Esophagus muscularis mucosa (tissue), 4 donors: Measurements from ENCODE around the gene UTF1.

Experiments
- EP300 ChIP-seq: sonication (generic); formaldehyde crosslinking; IDR thresholded peaks from one replicate; pipeline ENCODE4 v1.6.1; 2017; ENCODE audit warnings: antibody characterized with exemption
- POLR2A ChIP-seq: fragments of 450-650 bp; IDR thresholded peaks from one replicate; pipeline ENCODE4 v1.6.1; 2017; ENCODE audit warnings: antibody characterized with exemption, moderate library complexity, mild to moderate bottlenecking, low read depth
- POLR2AphosphoS5 ChIP-seq, 2 donors: sonication (generic); formaldehyde crosslinking; IDR thresholded peaks; one replicate each; pipeline ENCODE4 v1.6.1; 2017; ENCODE audit warnings: antibody characterized with exemption in 2 of 2
- TF ChIP-seq, protein P1 (sequence below), 3 experiments: fragments of 200-600 bp in 2 of 3; fragments of 450-650 bp in 1 of 3; sonication (generic) in 2 of 3; IDR thresholded peaks; one replicate each; pipeline ENCODE4 v1.5.1; 2017 to 2019; ENCODE audit warnings: antibody characterized with exemption in 3 of 3, mild to moderate bottlenecking in 2 of 3, moderate library complexity in 1 of 3

GRCh38 chr10:133251388-133252222 is 21.6 kb downstream of the UTF1 start:
- TF ChIP-seq, protein P1, sequence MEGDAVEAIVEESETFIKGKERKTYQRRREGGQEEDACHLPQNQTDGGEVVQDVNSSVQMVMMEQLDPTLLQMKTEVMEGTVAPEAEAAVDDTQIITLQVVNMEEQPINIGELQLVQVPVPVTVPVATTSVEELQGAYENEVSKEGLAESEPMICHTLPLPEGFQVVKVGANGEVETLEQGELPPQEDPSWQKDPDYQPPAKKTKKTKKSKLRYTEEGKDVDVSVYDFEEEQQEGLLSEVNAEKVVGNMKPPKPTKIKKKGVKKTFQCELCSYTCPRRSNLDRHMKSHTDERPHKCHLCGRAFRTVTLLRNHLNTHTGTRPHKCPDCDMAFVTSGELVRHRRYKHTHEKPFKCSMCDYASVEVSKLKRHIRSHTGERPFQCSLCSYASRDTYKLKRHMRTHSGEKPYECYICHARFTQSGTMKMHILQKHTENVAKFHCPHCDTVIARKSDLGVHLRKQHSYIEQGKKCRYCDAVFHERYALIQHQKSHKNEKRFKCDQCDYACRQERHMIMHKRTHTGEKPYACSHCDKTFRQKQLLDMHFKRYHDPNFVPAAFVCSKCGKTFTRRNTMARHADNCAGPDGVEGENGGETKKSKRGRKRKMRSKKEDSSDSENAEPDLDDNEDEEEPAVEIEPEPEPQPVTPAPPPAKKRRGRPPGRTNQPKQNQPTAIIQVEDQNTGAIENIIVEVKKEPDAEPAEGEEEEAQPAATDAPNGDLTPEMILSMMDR (IDR thresholded peaks at IDR 0.05), result no peak
- TF ChIP-seq EP300, result no peak
- TF ChIP-seq POLR2AphosphoS5 (IDR thresholded peaks at IDR 0.05), result no peak
- no peak for TF ChIP-seq POLR2A
